HCT116 (cell line): Measurements from ENCODE around the gene RBM8A. TPM values are rescaled to one million over a fixed set of nuclear protein-coding genes. Genes with fewer than 3 reads are reported as not detected.

ENCODE experiments used
- ATAC-seq: fragments of 200-7000 bp; cut with Tn5 transposase; 2 replicates; pipeline ENCODE4 v1.9.1; 2020; ENCODE audit warnings: mild to moderate bottlenecking, moderate library complexity
- BruUV-seq: library from RNA; stranded (reverse); fragments of 400-500 nt; replicated peaks from 2 replicates; lab custom pipeline; 2021; lab: Mats Ljungman, UMichigan
- CTCF ChIA-PET: fragments of 300-600 bp; sonication (Branson Sonifier 250); formaldehyde crosslinking; loops from one replicate; lab custom pipeline; 2021; ENCODE audit warnings: antibody characterized with exemption; lab: Charles Lee
- POLR2A ChIA-PET: fragments of 300-600, 350-600 bp; sonication (Branson Sonifier 250); formaldehyde crosslinking; loops from one replicate; lab custom pipeline; 2021; ENCODE audit warnings: antibody characterized with exemption; lab: Charles Lee
- RAD21 ChIA-PET, 2 experiments: fragments of 300-600 bp; sonication (Branson Sonifier 250); formaldehyde crosslinking; loops; one replicate each; lab custom pipeline; 2023; ENCODE audit warnings: low total read pairs in 2 of 2; ENCODE audit not compliant: uncharacterized antibody in 2 of 2, unreplicated experiment in 2 of 2, low non-redundant PET in 1 of 2; lab: Charles Lee
- DNase-seq: peaks from one replicate; pipeline ENCODE4 v3.0.0-alpha.2; 2010; ENCODE audit warnings: low read depth, low spot score
- H2AFZ ChIP-seq: fragments of 200-600 bp; shearing (Covaris generic), sonication (generic); 2 replicates; pipeline ENCODE4 v1.6.1; 2017; ENCODE audit warnings: low read depth, mixed run types, mixed read lengths, antibody characterized with exemption, low read length; ENCODE audit not compliant: poor library complexity, severe bottlenecking
- H3K27ac ChIP-seq: 2 replicates; pipeline ENCODE4 v1.5.1; 2012; ENCODE audit warnings: low read depth, low read length
- H3K27me3 ChIP-seq: fragments of 200-600 bp; sonication (generic); 2 replicates; pipeline ENCODE4 v1.6.1; 2016; ENCODE audit warnings: mixed run types, low read length, mixed read lengths; ENCODE audit not compliant: insufficient read depth
- H3K36me3 ChIP-seq, 2 experiments: fragments of 200-500 bp in 1 of 2; fragments of 200-600 bp in 1 of 2; sonication (Bioruptor generic) in 1 of 2; sonication (generic) in 1 of 2; 2 replicates each; pipeline versions ENCODE4 v1.5.1 to v1.6.1; 2014 to 2016; ENCODE audit warnings: low read length in 2 of 2, inconsistent platforms in 1 of 2, mixed read lengths in 1 of 2, mixed run types in 1 of 2; ENCODE audit not compliant: insufficient read depth in 2 of 2, control insufficient read depth in 1 of 2
- H3K4me1 ChIP-seq, 2 experiments: fragments of 200-600 bp in 1 of 2; sonication (generic) in 1 of 2; 2 replicates each; pipeline versions ENCODE4 v1.5.1 to v1.6.1; 2012 to 2017; ENCODE audit warnings: low read length in 2 of 2, inconsistent platforms in 1 of 2, mild to moderate bottlenecking in 1 of 2, mixed read lengths in 1 of 2, mixed run types in 1 of 2, moderate library complexity in 1 of 2; ENCODE audit not compliant: insufficient read depth in 2 of 2, control insufficient read depth in 1 of 2
- H3K4me2 ChIP-seq: fragments of 200-600 bp; sonication (generic); 2 replicates; pipeline ENCODE4 v1.6.1; 2017; ENCODE audit warnings: mixed run types, low read length, mixed read lengths
- H3K4me3 ChIP-seq, 2 experiments: fragments of 200-600 bp in 1 of 2; sonication (generic) in 1 of 2; replicated peaks in 1 of 2; 2 replicates each; pipeline ENCODE4 v1.5.1; 2011 to 2016; ENCODE audit warnings: low read length in 2 of 2, control low read depth in 1 of 2, low read depth in 1 of 2, mild to moderate bottlenecking in 1 of 2, mixed read lengths in 1 of 2, mixed run types in 1 of 2
- H3K79me2 ChIP-seq: fragments of 200-600 bp; sonication (generic); 2 replicates; pipeline ENCODE4 v1.6.1; 2017; ENCODE audit warnings: mild to moderate bottlenecking, mixed run types, low read length, moderate library complexity, mixed read lengths; ENCODE audit not compliant: insufficient read depth
- H3K9ac ChIP-seq: fragments of 200-600 bp; sonication (generic); 2 replicates; pipeline ENCODE4 v1.6.1; 2016; ENCODE audit warnings: low read length, mixed read lengths
- H3K9me2 ChIP-seq: fragments of 200-600 bp; sonication (generic), shearing (Covaris generic); 2 replicates; pipeline ENCODE4 v1.6.1; 2017; ENCODE audit warnings: mixed run types, mild to moderate bottlenecking, moderate library complexity; ENCODE audit not compliant: insufficient read depth
- H3K9me3 ChIP-seq, 2 experiments: fragments of 200-500 bp in 1 of 2; fragments of 200-600 bp in 1 of 2; sonication (Bioruptor generic) in 1 of 2; sonication (generic) in 1 of 2; 2 replicates each; pipeline ENCODE4 v1.6.1; 2014 to 2017; ENCODE audit warnings: low read length in 2 of 2, mixed read lengths in 2 of 2, inconsistent platforms in 1 of 2, low read depth in 1 of 2, mild to moderate bottlenecking in 1 of 2, mixed run types in 1 of 2, moderate library complexity in 1 of 2; ENCODE audit not compliant: control insufficient read depth in 1 of 2, insufficient read depth in 1 of 2
- H4K20me1 ChIP-seq: fragments of 200-600 bp; sonication (generic), shearing (Covaris generic); 2 replicates; pipeline ENCODE4 v1.6.1; 2017; ENCODE audit warnings: mixed run types, mild to moderate bottlenecking, moderate library complexity; ENCODE audit not compliant: insufficient read depth
- CEBPB ChIP-seq: IDR thresholded peaks from 2 replicates; pipeline ENCODE4 v1.6.1; 2012; ENCODE audit warnings: low read depth
- EGR1 ChIP-seq: IDR thresholded peaks from 2 replicates; pipeline ENCODE4 v1.6.1; 2012; ENCODE audit warnings: low read depth
- ELF1 ChIP-seq: IDR thresholded peaks from 2 replicates; pipeline ENCODE4 v1.6.1; 2012; ENCODE audit warnings: low read depth, borderline replicate concordance
- EZH2 ChIP-seq: fragments of 200-600 bp; sonication (generic); IDR thresholded peaks from 2 replicates; pipeline ENCODE4 v1.6.1; 2017; ENCODE audit warnings: antibody characterized with exemption, mixed run types
- EZH2phosphoT487 ChIP-seq: fragments of 200-600 bp; IDR thresholded peaks from 2 replicates; pipeline ENCODE4 v1.6.1; 2018; ENCODE audit warnings: antibody characterized with exemption, borderline replicate concordance
- JUND ChIP-seq: IDR thresholded peaks from 2 replicates; pipeline ENCODE4 v1.6.1; 2012
- POLR2A ChIP-seq: IDR thresholded peaks from 2 replicates; pipeline ENCODE4 v1.7.0; 2011; ENCODE audit warnings: borderline replicate concordance; ENCODE audit not compliant: insufficient read depth, insufficient read length; ENCODE audit errors: extremely low read depth
- RAD21 ChIP-seq: IDR thresholded peaks from 2 replicates; pipeline ENCODE4 v1.6.1; 2012; ENCODE audit warnings: low read depth, mild to moderate bottlenecking
- SIN3A ChIP-seq: IDR thresholded peaks from 2 replicates; pipeline ENCODE4 v1.6.1; 2012; ENCODE audit warnings: low read depth
- TCF7L2 ChIP-seq: IDR thresholded peaks from 2 replicates; pipeline ENCODE4 v1.7.0; 2011; ENCODE audit warnings: borderline replicate concordance, inconsistent platforms; ENCODE audit not compliant: insufficient read depth, insufficient read length; ENCODE audit errors: extremely low read depth
- YY1 ChIP-seq: IDR thresholded peaks from 2 replicates; pipeline ENCODE4 v1.6.1; 2011; ENCODE audit warnings: low read length, low read depth, moderate library complexity, mild to moderate bottlenecking; ENCODE audit not compliant: insufficient replicate concordance; ENCODE audit errors: extremely low read depth
- ZFX ChIP-seq: fragments of 450-650 bp; IDR thresholded peaks from 2 replicates; pipeline ENCODE4 v1.6.1; 2017
- ZNF274 ChIP-seq: fragments of 200-500 bp; sonication (Bioruptor generic); IDR thresholded peaks from 2 replicates; pipeline ENCODE4 v1.6.1; 2014; ENCODE audit warnings: mild to moderate bottlenecking, low read depth, low read length, inconsistent platforms
- intact Hi-C: fragments of 100-400 bp; cut with micrococcal nuclease; formaldehyde crosslinking; loops from 2 replicates; pipeline ENCODE4 v1.10.0; 2022
- total RNA-seq: library from RNA; stranded (reverse); gene quantifications from one replicate; pipeline ENCODE4 v1.2.1, GENCODE V29; 2021; ENCODE audit not compliant: unreplicated experiment
- TF ChIP-seq, protein P1 (sequence below): IDR thresholded peaks from 2 replicates; pipeline ENCODE4 v1.6.1; 2012
- TF ChIP-seq, protein P2 (sequence below), 3 experiments: fragments of 200-600 bp in 1 of 3; sonication (generic) in 1 of 3; IDR thresholded peaks in 2 of 3; conservative IDR thresholded peaks in 1 of 3; 2 replicates each; pipeline ENCODE4 v1.5.1; 2012 to 2017; ENCODE audit warnings: low read depth in 2 of 3, low read length in 2 of 3, antibody characterized with exemption in 1 of 3, borderline replicate concordance in 1 of 3, control low read depth in 1 of 3, mild to moderate bottlenecking in 1 of 3, mixed read lengths in 1 of 3, mixed run types in 1 of 3, moderate library complexity in 1 of 3; ENCODE audit not compliant: insufficient read depth in 1 of 3
- TF ChIP-seq, protein P3 (sequence below): IDR thresholded peaks from 2 replicates; pipeline ENCODE4 v1.6.1; 2012; ENCODE audit warnings: low read depth

RBM8A gene
- total RNA-seq, 1 experiment from 2014 or later = 195 TPM

DNA sequence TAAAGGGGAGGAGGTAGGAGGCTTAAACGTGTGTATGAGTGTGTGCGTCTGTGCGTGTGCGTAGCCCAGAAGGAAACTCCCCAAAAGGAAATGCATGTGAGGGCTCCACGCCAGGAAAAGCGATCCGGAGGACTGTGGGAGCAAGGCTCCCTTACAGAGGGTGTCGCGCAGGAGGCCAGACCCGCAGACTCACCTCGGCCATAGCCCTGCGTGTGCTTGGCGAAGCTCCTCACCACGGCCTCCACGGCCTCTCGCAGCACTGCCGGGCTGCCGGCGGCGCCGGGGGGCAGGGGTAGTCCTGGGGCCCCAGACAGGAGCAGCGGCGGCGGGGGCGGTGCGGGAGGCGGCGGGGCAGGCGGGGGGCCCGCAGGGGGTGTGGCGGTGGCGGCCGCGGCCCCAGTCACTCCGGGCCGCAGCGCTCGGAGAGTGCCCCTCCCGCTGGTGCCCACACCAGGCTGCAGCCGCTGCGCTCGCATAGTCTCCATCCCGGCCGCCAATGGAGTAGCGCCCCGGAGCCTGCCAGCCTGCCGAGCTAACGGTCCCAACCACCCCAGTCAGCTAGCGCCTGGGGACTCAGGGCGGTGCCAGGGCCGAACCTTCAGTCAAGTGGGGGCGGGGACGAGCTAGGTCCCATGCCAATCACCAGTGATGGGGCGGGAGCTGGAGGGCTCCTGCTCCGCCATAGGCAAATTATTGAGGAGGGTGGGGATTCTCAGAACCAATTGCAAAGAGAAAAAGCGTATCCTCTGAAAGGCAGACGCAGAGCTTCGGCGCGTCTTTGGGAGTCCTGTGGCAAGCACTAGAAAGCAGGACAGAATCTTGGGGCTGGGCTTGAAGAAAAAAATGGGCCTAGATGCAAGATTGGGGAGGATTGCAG is 30.4 kb upstream of the RBM8A start, which contains the start of gene LIX1L (continued):
- TF ChIP-seq ZNF274 (no peak), ELF1 (no peak), POLR2A (peak; percentile 58), SIN3A (peak; percentile 97), CEBPB (no peak)
- TF ChIP-seq, protein P1, sequence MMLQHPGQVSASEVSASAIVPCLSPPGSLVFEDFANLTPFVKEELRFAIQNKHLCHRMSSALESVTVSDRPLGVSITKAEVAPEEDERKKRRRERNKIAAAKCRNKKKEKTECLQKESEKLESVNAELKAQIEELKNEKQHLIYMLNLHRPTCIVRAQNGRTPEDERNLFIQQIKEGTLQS = no peak

DNA sequence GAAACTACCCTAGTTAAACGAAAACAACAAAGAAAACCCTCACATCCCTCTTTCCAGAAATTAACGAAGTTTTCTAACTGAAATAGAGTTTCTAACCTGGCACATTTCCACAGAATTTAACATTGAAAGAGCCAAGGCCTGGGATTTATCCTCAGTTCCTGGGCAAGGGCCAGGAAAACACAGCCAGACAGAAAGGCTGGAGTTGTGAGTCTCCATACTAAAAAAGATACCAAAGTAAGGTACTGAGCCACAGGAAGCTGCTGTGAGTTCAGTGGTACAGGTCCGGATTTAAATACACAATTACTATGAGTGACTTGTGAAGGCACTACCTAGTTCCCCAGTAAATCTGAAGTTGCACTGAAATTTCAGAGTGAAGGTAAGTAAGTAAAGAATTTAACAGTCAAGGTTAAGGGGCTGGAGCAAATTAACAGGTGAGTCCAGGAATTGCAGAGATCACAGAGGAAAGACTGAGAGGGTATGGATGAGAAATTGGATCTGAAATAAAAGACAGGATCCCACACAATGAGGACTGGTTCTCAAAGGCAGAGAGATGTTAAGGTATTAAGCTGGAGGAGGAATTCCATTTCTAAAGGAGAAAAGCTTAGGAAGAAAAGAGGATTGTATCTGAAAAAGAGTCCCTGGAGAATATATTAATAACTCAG is 29.6 kb upstream of the RBM8A start:
- peak overlapping the region; percentile 59 to 67 for H3K4me3 ChIP-seq
- H4K20me1 ChIP-seq = no peaks in the 10 kb centered on the region
- peak; percentile 4 for ATAC-seq
- intact Hi-C loops = loop anchor here (1.0 kb wide), 1 partner anchor 8 kb away; no protein-coding TSS in a partner anchor
- peak overlapping the region; percentile 93 for H3K4me2 ChIP-seq
- H3K4me1 ChIP-seq = peaks cover 10 to 20% of the 10 kb centered on the region in 2 experiments
- ChIA-PET POLR2A (interaction anchor here (0.6 to 2.0 kb wide), 4 partner anchors 23 to 95 kb away, joined by 4 to 16 read pairs (median 12); partner anchors contain the start of gene RBM8A), RAD21 (no interaction called here), CTCF (no interaction called here)
- no peaks in the 10 kb centered on the region for H3K36me3 ChIP-seq
- no peaks in the 10 kb centered on the region for H3K79me2 ChIP-seq
- peak overlapping the region; percentile 63 for H3K27ac ChIP-seq
- H3K9ac ChIP-seq = peak overlapping the region; percentile 63
- peak overlapping the region; percentile 77 for H2AFZ ChIP-seq
- no peaks in the 10 kb centered on the region for H3K27me3 ChIP-seq
- H3K9me3 ChIP-seq = no peaks in the 10 kb centered on the region
- H3K9me2 ChIP-seq = no peaks in the 10 kb centered on the region
- BruUV-seq = TSS peak; percentile 66
- DNase-seq = no peak
- TF ChIP-seq EZH2 (no peak), EGR1 (no peak), ZFX (no peak), SIN3A (no peak; the same call in 1 of the 2 replicates), EZH2phosphoT487 (no peak), TCF7L2 (no peak), POLR2A (no peak), YY1 (no peak), ZNF274 (no peak), JUND (no peak), RAD21 (no peak), CEBPB (no peak)
- TF ChIP-seq, protein P2, sequence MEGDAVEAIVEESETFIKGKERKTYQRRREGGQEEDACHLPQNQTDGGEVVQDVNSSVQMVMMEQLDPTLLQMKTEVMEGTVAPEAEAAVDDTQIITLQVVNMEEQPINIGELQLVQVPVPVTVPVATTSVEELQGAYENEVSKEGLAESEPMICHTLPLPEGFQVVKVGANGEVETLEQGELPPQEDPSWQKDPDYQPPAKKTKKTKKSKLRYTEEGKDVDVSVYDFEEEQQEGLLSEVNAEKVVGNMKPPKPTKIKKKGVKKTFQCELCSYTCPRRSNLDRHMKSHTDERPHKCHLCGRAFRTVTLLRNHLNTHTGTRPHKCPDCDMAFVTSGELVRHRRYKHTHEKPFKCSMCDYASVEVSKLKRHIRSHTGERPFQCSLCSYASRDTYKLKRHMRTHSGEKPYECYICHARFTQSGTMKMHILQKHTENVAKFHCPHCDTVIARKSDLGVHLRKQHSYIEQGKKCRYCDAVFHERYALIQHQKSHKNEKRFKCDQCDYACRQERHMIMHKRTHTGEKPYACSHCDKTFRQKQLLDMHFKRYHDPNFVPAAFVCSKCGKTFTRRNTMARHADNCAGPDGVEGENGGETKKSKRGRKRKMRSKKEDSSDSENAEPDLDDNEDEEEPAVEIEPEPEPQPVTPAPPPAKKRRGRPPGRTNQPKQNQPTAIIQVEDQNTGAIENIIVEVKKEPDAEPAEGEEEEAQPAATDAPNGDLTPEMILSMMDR (IDR thresholded peaks at IDR 0.05 in 2 of 3, conservative IDR thresholded peaks at IDR 0.05 in 1 of 3; ENCODE audit: borderline replicate concordance in 1 of 3, insufficient read depth in 1 of 3, low read depth in 2 of 3, low read length in 2 of 3) = no peak
- TF ChIP-seq, protein P1 = no peak
- TF ChIP-seq, protein P3, sequence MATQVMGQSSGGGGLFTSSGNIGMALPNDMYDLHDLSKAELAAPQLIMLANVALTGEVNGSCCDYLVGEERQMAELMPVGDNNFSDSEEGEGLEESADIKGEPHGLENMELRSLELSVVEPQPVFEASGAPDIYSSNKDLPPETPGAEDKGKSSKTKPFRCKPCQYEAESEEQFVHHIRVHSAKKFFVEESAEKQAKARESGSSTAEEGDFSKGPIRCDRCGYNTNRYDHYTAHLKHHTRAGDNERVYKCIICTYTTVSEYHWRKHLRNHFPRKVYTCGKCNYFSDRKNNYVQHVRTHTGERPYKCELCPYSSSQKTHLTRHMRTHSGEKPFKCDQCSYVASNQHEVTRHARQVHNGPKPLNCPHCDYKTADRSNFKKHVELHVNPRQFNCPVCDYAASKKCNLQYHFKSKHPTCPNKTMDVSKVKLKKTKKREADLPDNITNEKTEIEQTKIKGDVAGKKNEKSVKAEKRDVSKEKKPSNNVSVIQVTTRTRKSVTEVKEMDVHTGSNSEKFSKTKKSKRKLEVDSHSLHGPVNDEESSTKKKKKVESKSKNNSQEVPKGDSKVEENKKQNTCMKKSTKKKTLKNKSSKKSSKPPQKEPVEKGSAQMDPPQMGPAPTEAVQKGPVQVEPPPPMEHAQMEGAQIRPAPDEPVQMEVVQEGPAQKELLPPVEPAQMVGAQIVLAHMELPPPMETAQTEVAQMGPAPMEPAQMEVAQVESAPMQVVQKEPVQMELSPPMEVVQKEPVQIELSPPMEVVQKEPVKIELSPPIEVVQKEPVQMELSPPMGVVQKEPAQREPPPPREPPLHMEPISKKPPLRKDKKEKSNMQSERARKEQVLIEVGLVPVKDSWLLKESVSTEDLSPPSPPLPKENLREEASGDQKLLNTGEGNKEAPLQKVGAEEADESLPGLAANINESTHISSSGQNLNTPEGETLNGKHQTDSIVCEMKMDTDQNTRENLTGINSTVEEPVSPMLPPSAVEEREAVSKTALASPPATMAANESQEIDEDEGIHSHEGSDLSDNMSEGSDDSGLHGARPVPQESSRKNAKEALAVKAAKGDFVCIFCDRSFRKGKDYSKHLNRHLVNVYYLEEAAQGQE = no peak
